Activated CD8-positive, alpha-beta memory T cell treated with anti-CD3 and anti-CD28 coated beads, Interleukin-2, amount 10 ng/mL, durations not matched to agents 7 days and 5 days (primary cell): ENCODE data around the gene ZNF212. TPM values are rescaled to one million over a fixed set of nuclear protein-coding genes. Genes with fewer than 3 reads are reported as not detected.

Experiments used
- ATAC-seq: fragments of 150-1000 bp; cut with Tn5 transposase; one replicate; pipeline ENCODE4 v1.10.0; 2021; ENCODE audit warnings: moderate library complexity
- CTCF ChIA-PET: fragments of 350-600 bp; sonication (Branson Sonifier 250); formaldehyde crosslinking; loops from one replicate; lab custom pipeline; 2021; ENCODE audit warnings: antibody characterized with exemption; lab: Charles Lee
- DNase-seq: peaks from one replicate; pipeline ENCODE4 v3.0.0-alpha.2; 2020
- H3K27ac Mint-ChIP-seq: one replicate; pipeline ENCODE4 v1.8.0; 2021; ENCODE audit warnings: mild to moderate bottlenecking, mixed read lengths
- H3K27me3 Mint-ChIP-seq: one replicate; pipeline ENCODE4 v1.8.0; 2021; ENCODE audit warnings: mixed read lengths
- H3K36me3 Mint-ChIP-seq: one replicate; pipeline ENCODE4 v1.8.0; 2021; ENCODE audit warnings: mild to moderate bottlenecking, mixed read lengths
- H3K4me1 Mint-ChIP-seq: one replicate; pipeline ENCODE4 v1.8.0; 2021; ENCODE audit warnings: mixed read lengths
- H3K4me3 Mint-ChIP-seq: one replicate; pipeline ENCODE4 v1.8.0; 2021; ENCODE audit warnings: mild to moderate bottlenecking, moderate library complexity, mixed read lengths
- H3K9me3 Mint-ChIP-seq: one replicate; pipeline ENCODE4 v1.8.0; 2022; ENCODE audit warnings: low read depth, mixed read lengths
- total RNA-seq, 2 experiments: library from RNA; stranded (reverse); gene quantifications; one replicate each; pipeline ENCODE4 v1.2.3, GENCODE V29; 2021

Gene ZNF212
- total RNA-seq, 2 experiments from 2014 or later = 12.8 to 14.2 TPM

DNA sequence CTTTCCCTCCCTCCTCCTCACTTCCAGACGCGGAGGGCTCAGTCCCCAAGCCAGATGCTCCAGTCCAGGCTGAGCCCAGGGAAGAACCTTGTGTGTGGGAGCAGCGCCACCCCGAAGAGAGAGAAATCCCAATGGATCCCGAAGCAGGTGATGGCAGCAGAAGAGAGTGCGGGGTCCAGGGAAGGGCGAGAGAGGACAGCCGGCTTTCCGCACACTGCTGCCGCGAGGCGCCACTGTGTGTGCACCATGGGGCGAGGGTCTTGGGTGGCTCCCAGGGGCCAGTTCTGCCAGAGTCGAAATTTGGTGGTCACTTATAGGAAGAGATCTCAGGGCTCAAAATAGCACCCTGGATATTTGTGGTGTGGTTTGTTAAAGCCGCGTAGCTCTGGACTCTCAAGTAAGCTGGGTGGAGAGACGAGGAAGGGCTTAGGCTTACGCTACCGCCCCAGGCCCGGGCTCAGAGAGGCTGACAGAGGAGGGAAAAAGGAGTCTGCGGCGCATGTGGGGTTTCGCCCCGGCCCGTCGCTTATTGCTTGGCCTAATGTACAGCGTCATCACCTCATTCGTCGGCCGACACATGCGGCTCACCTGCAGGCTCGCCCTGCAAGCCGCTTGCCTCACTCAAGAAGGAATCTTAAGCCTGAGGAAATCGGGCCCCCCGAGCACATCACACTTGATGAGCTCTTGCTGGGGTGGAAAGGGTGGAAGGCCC lies 32.0 kb upstream of the ZNF212 start:
- Mint-ChIP-seq H3K27ac (peak overlapping the region; percentile 42), H3K4me1 (peaks cover 71% of the 10 kb centered on the region)

DNA sequence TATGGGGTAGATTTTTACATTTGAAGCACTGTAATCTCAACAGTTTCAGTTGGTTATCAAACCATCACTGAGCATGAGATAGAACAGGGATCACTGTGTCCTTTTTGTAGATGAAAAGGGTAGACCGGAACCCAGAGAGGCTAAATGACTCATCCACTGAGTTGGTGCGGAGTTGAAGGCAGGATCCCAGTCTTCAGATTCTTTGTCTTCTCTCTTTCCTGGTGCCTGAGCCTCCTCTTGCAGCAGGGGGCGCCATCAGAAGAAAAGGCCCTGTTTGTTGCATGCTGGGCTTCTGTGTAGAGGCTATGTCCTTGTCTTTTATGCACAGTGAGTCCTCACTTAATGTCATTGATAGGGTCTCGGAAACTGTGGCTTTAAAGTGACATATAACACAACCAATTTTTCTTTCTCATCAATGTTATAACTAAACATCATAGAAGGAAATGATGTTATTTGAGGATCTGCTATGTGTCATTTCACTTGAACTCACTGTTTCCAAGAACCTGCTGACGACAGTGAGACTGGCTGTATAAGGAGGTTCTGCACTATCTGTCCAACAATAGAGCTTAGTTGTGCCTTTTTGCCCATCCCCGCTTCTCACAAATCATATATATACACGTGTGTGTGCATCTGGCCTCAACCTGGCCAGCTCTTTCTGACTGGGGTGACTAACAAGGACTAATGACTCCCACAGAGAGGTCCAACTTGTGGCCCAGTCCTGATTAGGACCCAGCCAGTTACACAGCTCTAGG lies 29.8 kb upstream of the ZNF212 start:
- Mint-ChIP-seq H3K36me3 (peaks cover 78% of the 10 kb centered on the region), H3K4me3 (peak overlapping the region; percentile 41), H3K27ac (peak overlapping the region; percentile 82), H3K9me3 (no peaks in the 10 kb centered on the region), H3K4me1 (peaks cover 52% of the 10 kb centered on the region), H3K27me3 (no peaks in the 10 kb centered on the region)
- peak; percentile 87 for ATAC-seq
- CTCF ChIA-PET = interaction anchor here (0.7 to 2.7 kb wide), 6 partner anchors 14 to 204 kb away, joined by 3 to 8 read pairs (median 4); partner anchors contain the start of genes ZNF282 and ZNF398
- peak; percentile 89 for DNase-seq

More for the DNA sequence above, 32.0 kb upstream of the ZNF212 start:
- H3K36me3 Mint-ChIP-seq = peaks cover 81% of the 10 kb centered on the region
- no peak for DNase-seq
- CTCF ChIA-PET = interaction anchor here (2.6 kb wide), 1 partner anchor 12 kb away, joined by 7 read pairs; the partner anchor contains the start of gene ZNF282
- H3K4me3 Mint-ChIP-seq = no peak overlapping the region
- no peaks in the 10 kb centered on the region for H3K27me3 Mint-ChIP-seq
- ATAC-seq = no peak
- H3K9me3 Mint-ChIP-seq = no peaks in the 10 kb centered on the region

DNA sequence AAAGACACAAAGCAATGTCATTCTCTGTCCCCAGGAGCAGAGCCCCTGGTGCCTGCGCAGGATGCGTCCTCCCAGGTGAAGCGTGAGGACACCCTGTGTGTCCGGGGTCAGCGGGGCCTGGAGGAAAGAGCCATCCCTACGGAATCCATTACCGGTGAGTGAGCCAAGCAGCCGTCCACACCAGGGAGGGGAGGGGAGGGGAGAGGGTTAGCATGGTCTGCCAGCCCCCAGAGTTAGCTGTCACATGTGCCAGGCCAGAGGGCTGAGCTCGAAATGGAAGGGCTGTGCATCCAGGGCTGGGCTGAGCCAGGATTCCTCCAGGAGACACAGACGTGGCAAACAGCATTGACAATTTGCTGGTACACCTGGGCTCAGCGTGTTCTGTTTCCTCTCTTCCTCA lies 28.9 kb upstream of the ZNF212 start:
- peaks cover 49% of the 10 kb centered on the region for H3K4me1 Mint-ChIP-seq
- H3K27ac Mint-ChIP-seq = peak overlapping the region; percentile 82
- peaks cover 80% of the 10 kb centered on the region for H3K36me3 Mint-ChIP-seq
- no peak overlapping the region for H3K4me3 Mint-ChIP-seq
- DNase-seq = no peak
- H3K9me3 Mint-ChIP-seq = no peaks in the 10 kb centered on the region
- no peaks in the 10 kb centered on the region for H3K27me3 Mint-ChIP-seq
- ATAC-seq = no peak
- CTCF ChIA-PET = interaction anchor here (0.7 to 2.7 kb wide), 5 partner anchors 37 to 205 kb away, joined by 3 to 8 read pairs (median 4); partner anchors contain the start of gene ZNF398

DNA sequence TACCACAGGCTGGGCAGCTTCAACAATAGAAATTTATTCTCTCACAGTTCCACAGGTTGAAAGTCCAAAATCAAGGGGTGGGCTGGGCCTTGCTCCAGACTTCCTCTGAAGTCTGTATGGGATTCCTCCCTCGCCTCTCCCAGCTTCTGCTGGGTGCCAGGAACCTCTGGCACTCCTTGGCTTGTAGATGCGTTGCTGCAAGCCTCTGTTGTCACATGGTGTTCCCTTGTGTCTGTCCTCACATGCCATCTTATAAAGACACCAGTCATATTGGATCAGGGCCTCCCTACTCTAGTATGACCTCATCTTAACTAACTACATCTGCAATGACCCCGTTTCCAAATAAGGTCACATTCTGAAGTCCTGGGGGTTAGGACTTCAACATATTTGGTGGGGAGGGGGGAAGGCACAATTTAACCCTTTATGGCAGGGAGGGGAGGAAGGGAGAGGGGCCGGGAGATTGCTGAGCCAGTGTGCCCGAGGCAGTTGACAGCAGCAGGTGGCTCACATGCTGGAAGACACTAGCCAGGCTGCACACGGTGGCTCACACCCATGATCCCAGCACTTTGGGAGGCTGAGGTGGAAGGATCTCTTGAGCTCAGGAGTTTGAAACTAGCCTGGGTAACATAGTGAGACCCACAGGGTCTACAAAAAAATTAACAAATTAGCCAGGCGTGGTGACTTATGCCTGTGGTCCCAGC lies 25.3 kb upstream of the ZNF212 start:
- Mint-ChIP-seq H3K27ac (no peak overlapping the region), H3K4me1 (peaks cover 19% of the 10 kb centered on the region), H3K9me3 (no peaks in the 10 kb centered on the region), H3K36me3 (peaks cover 75% of the 10 kb centered on the region), H3K4me3 (no peak overlapping the region), H3K27me3 (no peaks in the 10 kb centered on the region)
- CTCF ChIA-PET = interaction anchor here (0.8 to 1.3 kb wide), 2 partner anchors 14 to 22 kb away, joined by 4 read pairs; no protein-coding TSS in a partner anchor
- ATAC-seq = no peak
- DNase-seq = no peak

DNA sequence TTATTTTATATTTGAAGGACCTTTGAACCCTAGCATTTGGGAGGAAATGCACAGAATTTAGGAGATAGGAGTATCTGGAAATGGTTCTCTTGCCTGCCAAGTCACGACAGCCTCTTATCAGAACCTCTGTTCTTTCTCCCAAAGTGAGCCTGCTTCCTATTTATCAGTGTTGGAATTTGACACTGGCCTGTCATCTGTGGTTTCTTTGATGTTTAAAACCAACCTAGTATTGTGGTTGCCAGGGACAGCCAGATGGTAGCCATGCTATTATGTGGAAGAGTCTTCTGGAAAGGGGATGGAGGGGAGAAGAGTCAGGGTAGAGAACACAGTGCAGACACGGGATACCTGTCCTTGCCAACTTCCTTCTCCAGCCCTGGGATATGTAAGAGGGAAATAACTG lies 23.0 kb upstream of the ZNF212 start:
- Mint-ChIP-seq H3K9me3 (no peaks in the 10 kb centered on the region), H3K27me3 (no peaks in the 10 kb centered on the region), H3K4me1 (peaks cover 3% of the 10 kb centered on the region), H3K36me3 (peaks cover 69% of the 10 kb centered on the region), H3K27ac (peak overlapping the region; percentile 1), H3K4me3 (no peak overlapping the region)
- DNase-seq (no peak), ATAC-seq (no peak)
- CTCF ChIA-PET = no interaction called here

DNA sequence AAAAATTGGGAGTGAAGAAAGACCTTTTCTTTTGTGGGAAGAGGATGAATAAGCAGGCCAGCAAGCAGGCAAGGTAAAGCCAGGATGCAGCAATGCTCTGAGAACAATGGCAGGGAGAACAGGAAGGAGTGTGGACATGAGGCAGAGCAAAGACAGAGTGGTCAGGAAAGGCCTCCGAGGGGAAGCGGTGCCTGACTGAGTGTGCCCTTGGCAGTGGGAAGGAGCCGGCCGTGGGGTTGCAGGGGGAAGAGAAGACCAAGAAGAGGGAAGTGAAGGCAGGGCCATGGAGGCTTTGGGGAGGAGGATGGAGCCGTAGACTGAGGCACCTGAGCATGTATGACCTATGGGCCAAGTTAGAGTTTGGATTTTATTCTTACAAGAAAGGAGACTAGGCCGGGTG lies 21.9 kb upstream of the ZNF212 start:
- H3K36me3 Mint-ChIP-seq = peaks cover 71% of the 10 kb centered on the region
- no peaks in the 10 kb centered on the region for H3K27me3 Mint-ChIP-seq
- no peaks in the 10 kb centered on the region for H3K9me3 Mint-ChIP-seq
- ATAC-seq (no peak), DNase-seq (no peak)
- H3K4me3 Mint-ChIP-seq = no peak overlapping the region
- CTCF ChIA-PET = no interaction called here
- H3K4me1 Mint-ChIP-seq = peaks cover 2% of the 10 kb centered on the region
- H3K27ac Mint-ChIP-seq = no peak overlapping the region

DNA sequence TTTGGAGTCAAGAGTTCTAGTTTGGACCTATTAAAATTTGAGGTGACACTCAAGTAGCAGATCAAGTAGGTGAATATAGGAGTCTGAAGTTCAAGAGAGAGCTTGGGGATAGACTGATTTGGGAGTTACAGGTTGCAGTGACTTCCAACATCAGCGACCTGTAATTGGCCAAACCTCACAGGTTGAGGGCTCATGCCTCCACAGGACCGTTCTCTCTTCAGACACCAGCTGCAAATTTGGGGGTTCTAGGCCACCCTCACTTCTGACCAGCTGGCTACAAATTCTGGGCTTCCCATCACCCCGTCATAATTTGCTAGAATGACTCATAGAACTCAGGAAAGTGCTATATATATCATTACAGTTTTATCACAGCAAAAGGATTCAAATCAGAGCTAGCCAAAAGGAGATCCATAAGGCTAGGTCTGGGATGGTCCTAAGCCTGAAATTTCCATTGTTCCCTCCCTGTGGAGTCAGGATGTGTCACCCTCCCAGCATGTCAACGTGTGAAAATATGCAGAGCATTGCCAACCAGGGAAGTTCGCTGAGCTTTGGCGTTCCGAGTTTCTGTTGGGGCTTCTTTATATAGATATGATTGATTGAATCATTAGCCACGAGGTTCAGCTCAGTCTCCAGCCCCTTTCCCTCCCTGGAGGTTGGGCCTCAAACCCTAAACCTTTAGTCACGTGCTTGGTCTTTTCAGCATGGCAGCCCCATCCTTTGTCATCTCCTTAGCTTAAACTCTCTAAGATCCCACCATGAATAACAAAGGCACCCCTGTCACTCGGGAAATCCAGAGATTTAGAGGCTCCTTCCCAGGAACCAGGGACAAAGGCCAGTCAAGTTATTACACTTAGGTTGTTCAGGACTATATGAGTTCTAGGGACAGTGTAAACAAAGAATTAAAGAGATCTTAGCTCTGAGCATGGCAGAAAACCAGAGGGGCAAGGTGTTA lies 20.7 kb upstream of the ZNF212 start:
- ATAC-seq (no peak), DNase-seq (no peak)
- no peaks in the 10 kb centered on the region for H3K27me3 Mint-ChIP-seq
- no peak overlapping the region for H3K27ac Mint-ChIP-seq
- CTCF ChIA-PET = interaction anchor here (0.6 to 1.6 kb wide), 3 partner anchors 35 to 405 kb away, joined by 3 to 5 read pairs (median 3); partner anchors contain the start of gene ZNF783
- no peak overlapping the region for H3K4me3 Mint-ChIP-seq
- H3K36me3 Mint-ChIP-seq = peaks cover 68% of the 10 kb centered on the region
- H3K4me1 Mint-ChIP-seq = peaks cover 2% of the 10 kb centered on the region
- H3K9me3 Mint-ChIP-seq = no peaks in the 10 kb centered on the region

DNA sequence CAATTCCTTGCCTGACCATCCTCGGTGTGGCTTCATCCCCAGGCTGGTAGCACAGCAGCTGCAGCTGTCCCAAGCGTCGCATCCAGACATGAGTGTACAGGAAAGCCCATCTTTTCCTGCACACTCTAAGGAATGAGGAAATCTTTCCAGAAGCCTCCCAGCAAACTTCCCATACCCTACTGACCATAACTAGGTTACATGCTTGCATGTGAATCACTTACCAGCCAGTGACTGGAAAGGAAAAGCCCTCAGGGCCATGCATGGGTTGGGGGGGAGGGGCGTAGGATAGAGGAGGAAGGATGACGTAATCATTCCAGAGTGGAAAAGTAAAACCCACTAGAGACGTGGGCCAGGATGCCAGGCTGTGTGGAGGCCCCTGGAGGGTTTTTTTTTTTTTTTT lies 18.9 kb upstream of the ZNF212 start:
- Mint-ChIP-seq H3K27me3 (no peaks in the 10 kb centered on the region), H3K36me3 (peaks cover 61% of the 10 kb centered on the region), H3K9me3 (no peaks in the 10 kb centered on the region), H3K4me3 (no peak overlapping the region), H3K4me1 (peaks cover 2% of the 10 kb centered on the region), H3K27ac (no peak overlapping the region)
- CTCF ChIA-PET = no interaction called here
- no peak for ATAC-seq
- DNase-seq = no peak

DNA sequence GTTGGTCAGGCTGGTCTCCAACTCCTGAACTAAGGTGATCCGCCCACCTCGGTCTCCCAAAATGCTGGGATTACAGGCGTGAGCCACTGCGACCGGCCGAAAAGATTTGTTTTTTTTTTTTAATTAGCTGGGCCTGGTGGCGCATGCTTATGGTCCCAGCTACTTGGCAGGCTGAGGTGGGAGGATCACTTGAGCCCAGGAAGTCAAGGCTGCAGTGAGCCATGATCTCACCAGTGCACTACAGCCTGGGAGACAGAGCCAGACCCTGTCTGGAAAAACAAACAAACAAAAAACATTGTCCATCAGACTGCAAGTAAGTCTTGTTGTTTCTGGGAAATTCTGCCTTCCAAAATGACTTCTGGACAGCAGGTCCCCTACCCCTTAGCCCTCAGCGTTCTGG lies 16.3 kb upstream of the ZNF212 start:
- DNase-seq = no peak
- CTCF ChIA-PET = interaction anchor here (1.2 kb wide), 1 partner anchor 68 kb away, joined by 4 read pairs; no protein-coding TSS in a partner anchor
- Mint-ChIP-seq H3K27ac (no peak overlapping the region), H3K36me3 (peaks cover 48% of the 10 kb centered on the region), H3K4me3 (no peak overlapping the region), H3K9me3 (no peaks in the 10 kb centered on the region), H3K27me3 (no peaks in the 10 kb centered on the region), H3K4me1 (no peaks in the 10 kb centered on the region)
- no peak for ATAC-seq

DNA sequence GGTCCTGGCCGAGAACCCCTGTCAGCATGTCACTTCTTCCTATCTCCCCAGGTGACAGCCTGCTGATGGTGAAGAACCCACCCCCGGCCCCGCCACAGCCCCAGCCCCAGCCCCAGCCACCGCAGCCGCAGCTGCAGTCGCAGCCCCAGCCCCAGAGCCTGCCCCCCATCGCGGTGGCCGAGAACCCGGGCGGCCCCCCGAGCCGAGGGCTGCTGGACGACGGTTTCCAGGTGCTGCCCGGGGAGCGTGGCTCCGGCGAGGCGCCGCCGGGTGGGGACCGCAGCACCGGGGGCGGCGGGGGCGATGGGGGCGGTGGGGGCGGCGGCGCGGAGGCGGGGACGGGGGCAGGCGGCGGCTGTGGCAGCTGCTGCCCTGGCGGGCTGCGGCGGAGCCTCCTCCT lies 15.7 kb upstream of the ZNF212 start:
- H3K4me1 Mint-ChIP-seq = no peaks in the 10 kb centered on the region
- H3K27me3 Mint-ChIP-seq = no peaks in the 10 kb centered on the region
- H3K4me3 Mint-ChIP-seq = no peak overlapping the region
- ATAC-seq = no peak
- CTCF ChIA-PET = interaction anchor here (1.2 kb wide), 1 partner anchor 67 kb away, joined by 4 read pairs; no protein-coding TSS in a partner anchor
- no peak for DNase-seq
- H3K36me3 Mint-ChIP-seq = peaks cover 44% of the 10 kb centered on the region
- no peaks in the 10 kb centered on the region for H3K9me3 Mint-ChIP-seq
- no peak overlapping the region for H3K27ac Mint-ChIP-seq

DNA sequence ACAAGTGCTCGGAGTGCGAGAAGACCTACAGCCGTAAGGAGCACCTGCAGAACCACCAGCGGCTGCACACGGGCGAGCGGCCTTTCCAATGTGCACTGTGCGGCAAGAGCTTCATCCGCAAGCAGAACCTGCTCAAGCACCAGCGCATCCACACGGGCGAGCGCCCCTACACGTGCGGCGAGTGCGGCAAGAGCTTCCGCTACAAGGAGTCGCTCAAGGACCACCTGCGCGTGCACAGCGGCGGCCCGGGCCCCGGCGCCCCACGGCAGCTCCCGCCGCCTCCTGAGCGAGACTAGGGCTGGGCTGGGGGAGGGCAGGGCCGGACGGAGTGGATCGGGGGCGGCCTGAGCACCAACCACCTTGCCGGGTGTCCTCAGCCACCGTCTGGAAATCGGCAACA lies 15.1 kb upstream of the ZNF212 start:
- Mint-ChIP-seq H3K36me3 (peaks cover 38% of the 10 kb centered on the region), H3K4me3 (no peak overlapping the region), H3K4me1 (no peaks in the 10 kb centered on the region), H3K27ac (no peak overlapping the region), H3K27me3 (no peaks in the 10 kb centered on the region), H3K9me3 (no peaks in the 10 kb centered on the region)
- ATAC-seq (no peak), DNase-seq (no peak)
- CTCF ChIA-PET = no interaction called here

DNA sequence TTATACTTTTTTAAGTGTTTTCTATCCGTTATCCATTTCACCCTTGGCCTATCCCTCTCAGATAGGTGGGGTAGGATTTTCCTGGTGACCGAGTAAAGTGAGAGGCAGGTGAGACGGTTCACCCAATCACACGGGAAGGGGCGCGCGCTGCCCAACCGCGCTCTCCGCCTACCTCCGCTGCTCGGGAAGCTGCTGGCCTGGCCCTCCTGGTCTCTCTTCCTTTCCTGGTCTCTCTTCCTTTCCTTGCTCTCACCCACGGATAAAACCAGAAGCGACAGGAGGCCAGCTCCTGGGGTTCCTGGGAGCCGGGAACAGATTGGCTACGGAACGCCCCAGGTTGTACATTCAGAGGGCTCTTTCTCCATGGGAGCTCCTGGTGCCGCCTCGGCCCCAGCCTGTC lies 14.3 kb upstream of the ZNF212 start:
- Mint-ChIP-seq H3K4me1 (no peaks in the 10 kb centered on the region), H3K4me3 (no peak overlapping the region), H3K27ac (no peak overlapping the region), H3K27me3 (no peaks in the 10 kb centered on the region), H3K9me3 (no peaks in the 10 kb centered on the region), H3K36me3 (peaks cover 35% of the 10 kb centered on the region)
- DNase-seq (no peak), ATAC-seq (no peak)
- CTCF ChIA-PET = no interaction called here
